ENCODE data around the gene NID1. TPM values are rescaled to one million over a fixed set of nuclear protein-coding genes. Genes with fewer than 3 reads are reported as not detected.

NID1 gene
- total and polyA plus RNA-seq, 2 donors (not counting 3 experiments of a cell fraction or from before 2014, with no cell fraction given): 87.0 to 109 TPM

GRCh38 chr1:236081546-236082227, 16.8 kb upstream of the NID1 start:
- no peak overlapping the region for H3K27ac ChIP-seq (ENCODE audit: insufficient read depth, low read depth, low read length)
- no peak overlapping the region for H3K4me3 ChIP-seq (replicated peaks in 1 of 3; ENCODE audit: insufficient read depth in 1 of 3, low read depth in 1 of 3, low read length in 3 of 3)
- H3K4me1 ChIP-seq (ENCODE audit: control insufficient read depth, extremely low read depth, insufficient read depth, low read length): peaks cover 1% of the 10 kb centered on the region
- TF ChIP-seq MYC (IDR thresholded peaks at IDR 0.05; ENCODE audit: low read depth, low read length) (no peak), GATA2 (IDR thresholded peaks at IDR 0.05; ENCODE audit: insufficient read depth, insufficient read length, low read depth, low read length) (no peak), MAX (IDR thresholded peaks at IDR 0.05; ENCODE audit: insufficient read depth, insufficient read length) (no peak), POLR2AphosphoS5 (IDR thresholded peaks at IDR 0.05; ENCODE audit: insufficient read depth, low read depth, low read length) (no peak), FOS (IDR thresholded peaks at IDR 0.05; ENCODE audit: borderline replicate concordance, insufficient read depth, low read length) (no peak), JUN (IDR thresholded peaks at IDR 0.05; ENCODE audit: borderline replicate concordance, insufficient read depth, insufficient read length, low read depth) (no peak), POLR2A (IDR thresholded peaks at IDR 0.05; ENCODE audit: low read depth, low read length) (no peak), CTCF (IDR thresholded peaks at IDR 0.05; ENCODE audit: extremely low read depth in 1 of 2, insufficient read depth in 1 of 2, low read depth in 1 of 2, low read length in 2 of 2) (no peak), EZH2 (IDR thresholded peaks at IDR 0.05; ENCODE audit: borderline replicate concordance, low read depth, low read length, severe bottlenecking) (no peak)
- dilution Hi-C loops (cut with MboI; ENCODE audit: extremely low pct_ligation_motif_present, low sequenced_read_pairs) (no loop called here), intact Hi-C loops (cut with micrococcal nuclease) (no loop called here)
- H3K9ac ChIP-seq (replicated peaks; ENCODE audit: extremely low read depth, insufficient read depth, low read length): no peak overlapping the region
- ChIA-PET POLR2A (no interaction called here), CTCF (no interaction called here)
- H3K36me3 ChIP-seq (ENCODE audit: control insufficient read depth in 2 of 2, extremely low read depth in 1 of 2, insufficient read depth in 2 of 2, low read length in 2 of 2): no peaks in the 10 kb centered on the region
- no peaks in the 10 kb centered on the region for H4K20me1 ChIP-seq (replicated peaks; ENCODE audit: control insufficient read depth, extremely low read depth, insufficient read depth, low read length)
- H3K9me3 ChIP-seq (replicated peaks; ENCODE audit: control insufficient read depth, insufficient read depth, low read length): no peaks in the 10 kb centered on the region
- FAIRE-seq (no peak), DNase-seq (ENCODE audit: low read depth, low spot score) (no peak)
- H3K9me1 ChIP-seq (replicated peaks; ENCODE audit: control insufficient read depth, extremely low read depth, insufficient read depth, low read length): no peaks in the 10 kb centered on the region
- no peak overlapping the region for H3K4me2 ChIP-seq (ENCODE audit: insufficient read depth, low read length)
- BruUV-seq (replicated peaks): no TSS peak
- H3K27me3 ChIP-seq (ENCODE audit: control insufficient read depth in 2 of 2, insufficient read depth in 2 of 2, low read length in 2 of 2): no peaks in the 10 kb centered on the region
- no peaks in the 10 kb centered on the region for H3K79me2 ChIP-seq (ENCODE audit: control insufficient read depth, insufficient read depth, low read length)
- H2AFZ ChIP-seq (ENCODE audit: low read depth, low read length): no peak overlapping the region

All from endothelial cell of umbilical vein (primary cell).